SW 1271 (cell line): ENCODE measurements around the gene DNAJC6.
"Not testable (repeated sequence)": the region's sequence is repeated elsewhere in the genome, so short reads cannot be mapped to it uniquely, and the experiment has no call there.

Source experiments
- DNase-seq, 2 experiments: peaks; one replicate each; lab custom pipeline; 2025; lab: John Stamatoyannopoulos, UW

The DNAJC6 gene

GRCh38 chr1:65357291-65357960 is 48.1 kb downstream of the DNAJC6 start:
- no peak for DNase-seq

GRCh38 chr1:65359888-65360287 is 50.5 kb downstream of the DNAJC6 start:
- no peak for DNase-seq

GRCh38 chr1:65360648-65361047 is 51.3 kb downstream of the DNAJC6 start:
- DNase-seq, result no peak

GRCh38 chr1:65362545-65362944 is 53.2 kb downstream of the DNAJC6 start:
- no peak for DNase-seq

GRCh38 chr1:65363484-65363883 is 54.1 kb downstream of the DNAJC6 start:
- no peak for DNase-seq

GRCh38 chr1:65368403-65368802 is 59.1 kb downstream of the DNAJC6 start:
- no peak for DNase-seq

GRCh38 chr1:65371544-65371943 is 62.2 kb downstream of the DNAJC6 start:
- no peak for DNase-seq

- DNase-seq, result no peak
Measured at GRCh38 chr1:65372557-65372956, 63.2 kb downstream of the DNAJC6 start.

GRCh38 chr1:65377496-65378246 is 68.3 kb downstream of the DNAJC6 start:
- no peak for DNase-seq

GRCh38 chr1:65378247-65378946 is 69.1 kb downstream of the DNAJC6 start:
- DNase-seq, result no peak

- not testable (repeated sequence) for DNase-seq
Measured at GRCh38 chr1:65384426-65384825, 75.1 kb downstream of the DNAJC6 start.

- no peak for DNase-seq
Measured at GRCh38 chr1:65386439-65386838, 77.1 kb downstream of the DNAJC6 start.

GRCh38 chr1:65387821-65388220 is 78.5 kb downstream of the DNAJC6 start:
- no peak for DNase-seq

- DNase-seq, result no peak
Measured at GRCh38 chr1:65388908-65389695, 79.8 kb downstream of the DNAJC6 start.

GRCh38 chr1:65392497-65392896 is 83.2 kb downstream of the DNAJC6 start:
- DNase-seq, result no peak

GRCh38 chr1:65393347-65393746 is 84.0 kb downstream of the DNAJC6 start:
- no peak for DNase-seq

- DNase-seq, result no peak
Measured at GRCh38 chr1:65393928-65394327, 84.6 kb downstream of the DNAJC6 start.

- no peak for DNase-seq
Measured at GRCh38 chr1:65395887-65396612, 86.7 kb downstream of the DNAJC6 start.

GRCh38 chr1:65398083-65398482 is 88.7 kb downstream of the DNAJC6 start:
- no peak for DNase-seq

GRCh38 chr1:65399003-65399402 is 89.7 kb downstream of the DNAJC6 start:
- DNase-seq, result no peak

GRCh38 chr1:65401612-65402011 is 92.3 kb downstream of the DNAJC6 start:
- no peak for DNase-seq

GRCh38 chr1:65404941-65405340 is 95.6 kb downstream of the DNAJC6 start:
- no peak for DNase-seq
